ENCODE data around the gene ASPSCR1. TPM values are rescaled to one million over a fixed set of nuclear protein-coding genes. Genes with fewer than 3 reads are reported as not detected.

The ASPSCR1 gene
- total and polyA plus RNA-seq, 2 of the 4 experiments (the other 2 are of a cell fraction): 7.2 to 17.2 TPM

DNA sequence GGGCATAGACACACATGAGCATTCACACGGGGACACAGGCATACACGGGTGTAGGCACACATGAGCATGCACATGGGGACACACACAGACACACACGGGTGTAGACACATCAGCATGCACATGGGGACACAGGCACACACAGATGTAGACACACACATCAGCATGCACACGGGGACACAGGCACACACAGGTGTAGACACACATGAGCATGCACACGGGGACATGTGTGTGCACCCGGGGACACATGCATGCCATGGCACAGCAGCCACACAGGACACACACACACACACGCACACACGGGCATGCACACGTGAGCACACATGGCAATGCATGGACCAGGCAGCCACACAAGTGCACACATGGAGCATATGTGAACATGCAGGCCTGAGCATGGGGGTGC lies 65.2 kb downstream of the ASPSCR1 start:
- Histone ChIP-seq H3K4me3 (ENCODE audit: insufficient read depth, low read depth, low read length) (no peak overlapping the region), H2AFZ (replicated peaks; ENCODE audit: low read length, poor library complexity) (peak overlapping the region; percentile 67), H3K14ac (replicated peaks; ENCODE audit: low read depth, low read length) (no peak overlapping the region), H2BK5ac (ENCODE audit: low read depth, low read length, poor library complexity, severe bottlenecking) (no peak overlapping the region), H3K23ac (ENCODE audit: low read depth, low read length) (no peak overlapping the region), H3K9me3 (ENCODE audit: control insufficient read depth, insufficient read depth, low read length) (no peaks in the 10 kb centered on the region), H3K56ac (ENCODE audit: extremely low read depth, insufficient read depth, low read length) (no peak overlapping the region), H3K36me3 (ENCODE audit: control insufficient read depth, insufficient read depth, low read length) (peaks cover 9% of the 10 kb centered on the region), H2AK5ac (ENCODE audit: low read depth, low read length) (no peak overlapping the region), H2AK9ac (replicated peaks; ENCODE audit: low read depth, low read length, poor library complexity) (peak overlapping the region; percentile 42), H4K20me1 (ENCODE audit: insufficient read depth, low read length) (peaks cover 3% of the 10 kb centered on the region), H3K27ac (ENCODE audit: insufficient read depth, low read length) (no peak overlapping the region), H3K9ac (ENCODE audit: low read depth, low read length) (no peak overlapping the region), H4K8ac (ENCODE audit: low read depth in 2 of 2, low read length in 2 of 2) (no peak overlapping the region), H3K4me2 (ENCODE audit: low read depth, low read length) (no peak overlapping the region), H2BK120ac (ENCODE audit: low read depth, low read length) (no peak overlapping the region), H3K27me3 (ENCODE audit: control insufficient read depth, insufficient read depth, low read length) (no peaks in the 10 kb centered on the region), H4K91ac (ENCODE audit: insufficient read depth, low read depth, low read length) (no peak overlapping the region), H3K79me1 (ENCODE audit: low read depth in 1 of 2, low read length in 2 of 2) (no peaks in the 10 kb centered on the region), H2BK20ac (ENCODE audit: low read depth, low read length) (no peak overlapping the region), H3K9me1 (ENCODE audit: insufficient read depth, low read length) (peaks cover 9% of the 10 kb centered on the region), H3K4ac (ENCODE audit: low read depth, low read length) (no peak overlapping the region), H4K5ac (ENCODE audit: low read depth, low read length) (no peak overlapping the region), H3K18ac (ENCODE audit: low read depth, low read length) (no peak overlapping the region), H2BK15ac (ENCODE audit: low read depth, low read length) (no peak overlapping the region), H3K4me1 (ENCODE audit: control insufficient read depth, insufficient read depth, low read length) (no peaks in the 10 kb centered on the region)
- ATAC-seq (ENCODE audit: low read depth) (no peak), DNase-seq (no peak)
- BruUV-seq (replicated peaks): no TSS peak
- TF ChIP-seq, protein P1, sequence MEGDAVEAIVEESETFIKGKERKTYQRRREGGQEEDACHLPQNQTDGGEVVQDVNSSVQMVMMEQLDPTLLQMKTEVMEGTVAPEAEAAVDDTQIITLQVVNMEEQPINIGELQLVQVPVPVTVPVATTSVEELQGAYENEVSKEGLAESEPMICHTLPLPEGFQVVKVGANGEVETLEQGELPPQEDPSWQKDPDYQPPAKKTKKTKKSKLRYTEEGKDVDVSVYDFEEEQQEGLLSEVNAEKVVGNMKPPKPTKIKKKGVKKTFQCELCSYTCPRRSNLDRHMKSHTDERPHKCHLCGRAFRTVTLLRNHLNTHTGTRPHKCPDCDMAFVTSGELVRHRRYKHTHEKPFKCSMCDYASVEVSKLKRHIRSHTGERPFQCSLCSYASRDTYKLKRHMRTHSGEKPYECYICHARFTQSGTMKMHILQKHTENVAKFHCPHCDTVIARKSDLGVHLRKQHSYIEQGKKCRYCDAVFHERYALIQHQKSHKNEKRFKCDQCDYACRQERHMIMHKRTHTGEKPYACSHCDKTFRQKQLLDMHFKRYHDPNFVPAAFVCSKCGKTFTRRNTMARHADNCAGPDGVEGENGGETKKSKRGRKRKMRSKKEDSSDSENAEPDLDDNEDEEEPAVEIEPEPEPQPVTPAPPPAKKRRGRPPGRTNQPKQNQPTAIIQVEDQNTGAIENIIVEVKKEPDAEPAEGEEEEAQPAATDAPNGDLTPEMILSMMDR (conservative IDR thresholded peaks at IDR 0.05; ENCODE audit: low read depth, low read length): no peak
- TF ChIP-seq, protein P2, sequence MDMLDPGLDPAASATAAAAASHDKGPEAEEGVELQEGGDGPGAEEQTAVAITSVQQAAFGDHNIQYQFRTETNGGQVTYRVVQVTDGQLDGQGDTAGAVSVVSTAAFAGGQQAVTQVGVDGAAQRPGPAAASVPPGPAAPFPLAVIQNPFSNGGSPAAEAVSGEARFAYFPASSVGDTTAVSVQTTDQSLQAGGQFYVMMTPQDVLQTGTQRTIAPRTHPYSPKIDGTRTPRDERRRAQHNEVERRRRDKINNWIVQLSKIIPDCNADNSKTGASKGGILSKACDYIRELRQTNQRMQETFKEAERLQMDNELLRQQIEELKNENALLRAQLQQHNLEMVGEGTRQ (IDR thresholded peaks at IDR 0.05; ENCODE audit: low read depth, low read length): no peak
- TF ChIP-seq MAZ (IDR thresholded peaks at IDR 0.05; ENCODE audit: borderline replicate concordance, low read depth, low read length) (no peak), MAFK (IDR thresholded peaks at IDR 0.05; ENCODE audit: low read depth, low read length) (no peak), RFX5 (IDR thresholded peaks at IDR 0.05; ENCODE audit: low read depth, low read length) (no peak), CHD1 (IDR thresholded peaks at IDR 0.05; ENCODE audit: low read depth, low read length) (no peak), NFE2L2 (IDR thresholded peaks at IDR 0.05; ENCODE audit: low read depth, low read length) (no peak), SMC3 (IDR thresholded peaks at IDR 0.05; ENCODE audit: low read depth, low read length) (no peak), BHLHE40 (IDR thresholded peaks at IDR 0.05; ENCODE audit: low read depth, low read length) (no peak), RAD21 (IDR thresholded peaks at IDR 0.05; ENCODE audit: low read length) (no peak), POLR2A (IDR thresholded peaks at IDR 0.05; ENCODE audit: low read depth, low read length) (no peak), ELK1 (IDR thresholded peaks at IDR 0.05; ENCODE audit: borderline replicate concordance, low read depth, low read length) (no peak), MXI1 (IDR thresholded peaks at IDR 0.05; ENCODE audit: borderline replicate concordance, low read depth, low read length) (no peak), CEBPB (IDR thresholded peaks at IDR 0.05; ENCODE audit: low read depth, low read length) (no peak), FOS (IDR thresholded peaks at IDR 0.05; ENCODE audit: low read depth, low read length) (no peak), RCOR1 (IDR thresholded peaks at IDR 0.05; ENCODE audit: insufficient replicate concordance, low read length) (no peak)
- in situ Hi-C loops (cut with MboI; ENCODE audit: low sequenced_read_pairs): no loop called here
- dilution Hi-C loops (cut with HindIII; ENCODE audit: low sequenced_read_pairs, unreplicated experiment): no loop called here
- WGBS, 2 experiments (ENCODE audit: extremely low coverage in 2 of 2, insufficient read length in 1 of 2): 78% methylated on average over 9 of the region's 9 CpGs; no CpG with 5 or more reads in 1 of the 2 experiments
- intact Hi-C loops (cut with micrococcal nuclease): no loop called here
- ChIA-PET CTCF (no interaction called here), POLR2A (ENCODE audit: unreplicated experiment) (no interaction called here)
